HG02610 (cell line): ENCODE measurements around the gene CHKB.
"Not testable (repeated sequence)": the region's sequence is repeated elsewhere in the genome, so short reads cannot be mapped to it uniquely, and the experiment has no call there.

Experiments used
- ATAC-seq: cut with Tn5 transposase; IDR thresholded peaks from one replicate; pipeline ENCODE4 v1.9.1; 2021; ENCODE audit warnings: mild to moderate bottlenecking, moderate library complexity; ENCODE audit not compliant: unreplicated experiment

Gene CHKB

GRCh38 chr22:50612528-50613221 is 30.0 kb upstream of the CHKB start:
- ATAC-seq = no peak

GRCh38 chr22:50612168-50612527 is 29.5 kb upstream of the CHKB start:
- ATAC-seq = no peak

GRCh38 chr22:50611341-50612060 is 28.9 kb upstream of the CHKB start:
- no peak for ATAC-seq

- ATAC-seq = no peak
These were observed 27.9 kb upstream of the CHKB start for GRCh38 chr22:50610581-50610980.

- no peak for ATAC-seq
These were observed 27.4 kb upstream of the CHKB start for GRCh38 chr22:50610041-50610451.

GRCh38 chr22:50609599-50609998 is 26.9 kb upstream of the CHKB start:
- ATAC-seq = no peak

- no peak for ATAC-seq
These were observed 26.3 kb upstream of the CHKB start for GRCh38 chr22:50608996-50609395.

GRCh38 chr22:50608058-50608840 is 25.6 kb upstream of the CHKB start:
- ATAC-seq = not testable (repeated sequence)

- no peak for ATAC-seq
These were observed 25.0 kb upstream of the CHKB start for GRCh38 chr22:50607659-50608020.

- ATAC-seq = no peak
These were observed 24.5 kb upstream of the CHKB start for GRCh38 chr22:50606946-50607658.

- ATAC-seq = no peak
These were observed 23.7 kb upstream of the CHKB start for GRCh38 chr22:50606165-50606945.

GRCh38 chr22:50605613-50606074 is 23.0 kb upstream of the CHKB start:
- ATAC-seq = no peak

- no peak for ATAC-seq
These were observed 22.5 kb upstream of the CHKB start for GRCh38 chr22:50605002-50605612.

- ATAC-seq = no peak
These were observed 21.8 kb upstream of the CHKB start for GRCh38 chr22:50604256-50605001.

GRCh38 chr22:50603511-50604255 is 21.0 kb upstream of the CHKB start:
- ATAC-seq = no peak

GRCh38 chr22:50602338-50602700 is 19.7 kb upstream of the CHKB start:
- no peak for ATAC-seq

GRCh38 chr22:50601669-50602337 is 19.2 kb upstream of the CHKB start:
- ATAC-seq = no peak
